Spleen (tissue), 7 donors: ENCODE measurements around the gene BAG1.

Experiments used
- POLR2A ChIP-seq, 3 donors: fragments of 450-650 bp; IDR thresholded peaks; one replicate each; pipeline ENCODE4 v1.5.1; 2017; ENCODE audit warnings: antibody characterized with exemption in 3 of 3, mild to moderate bottlenecking in 1 of 3
- POLR2AphosphoS5 ChIP-seq, 3 donors: sonication (generic); formaldehyde crosslinking; IDR thresholded peaks; one replicate each; pipeline ENCODE4 v1.5.1; 2017; ENCODE audit warnings: antibody characterized with exemption in 3 of 3
- TF ChIP-seq, protein P1 (sequence below), 11 experiments: fragments of 200-600 bp in 7 of 11; fragments of 450-650 bp in 4 of 11; sonication (generic) in 4 of 11; IDR thresholded peaks in 8 of 11; conservative IDR thresholded peaks in 3 of 11; 1 replicate in 7 of 11; 2 replicates in 4 of 11; pipeline versions ENCODE4 v1.4.0 to v1.8.0; 2016 to 2021; ENCODE audit warnings: antibody characterized with exemption in 11 of 11, inconsistent platforms in 4 of 11, mild to moderate bottlenecking in 1 of 11
- donor health status: DM: no; HTN: no; CAD: no; lungs with moderate emphysema.
- donor health status: DM: no; HTN: no; CAD: no.
- donor health status: DM: no; HTN: no; CAD: no.

DNA sequence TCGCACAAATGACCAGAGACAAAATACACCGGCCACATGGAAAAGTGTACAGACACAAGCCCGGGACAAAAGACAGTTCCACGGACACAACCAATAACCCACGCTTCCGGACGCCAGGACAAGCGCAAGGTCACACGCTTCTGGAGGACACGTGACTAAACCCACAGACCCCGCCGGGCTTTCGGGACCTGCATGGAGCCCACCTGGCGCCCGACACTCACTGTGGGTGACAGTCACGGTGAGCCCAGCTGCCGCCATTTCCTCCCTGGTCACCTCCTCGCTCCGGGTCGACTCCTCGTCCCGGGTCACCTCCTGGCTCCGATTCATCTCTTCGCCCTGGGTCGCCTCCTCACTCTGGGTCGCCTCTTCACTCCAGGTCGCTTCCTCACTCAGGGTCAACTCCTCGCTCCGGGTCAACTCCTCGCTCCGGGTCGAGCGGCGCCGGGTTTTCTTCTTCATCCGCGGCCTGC lies 470 bp downstream of the BAG1 start:
- TF ChIP-seq, protein P1, sequence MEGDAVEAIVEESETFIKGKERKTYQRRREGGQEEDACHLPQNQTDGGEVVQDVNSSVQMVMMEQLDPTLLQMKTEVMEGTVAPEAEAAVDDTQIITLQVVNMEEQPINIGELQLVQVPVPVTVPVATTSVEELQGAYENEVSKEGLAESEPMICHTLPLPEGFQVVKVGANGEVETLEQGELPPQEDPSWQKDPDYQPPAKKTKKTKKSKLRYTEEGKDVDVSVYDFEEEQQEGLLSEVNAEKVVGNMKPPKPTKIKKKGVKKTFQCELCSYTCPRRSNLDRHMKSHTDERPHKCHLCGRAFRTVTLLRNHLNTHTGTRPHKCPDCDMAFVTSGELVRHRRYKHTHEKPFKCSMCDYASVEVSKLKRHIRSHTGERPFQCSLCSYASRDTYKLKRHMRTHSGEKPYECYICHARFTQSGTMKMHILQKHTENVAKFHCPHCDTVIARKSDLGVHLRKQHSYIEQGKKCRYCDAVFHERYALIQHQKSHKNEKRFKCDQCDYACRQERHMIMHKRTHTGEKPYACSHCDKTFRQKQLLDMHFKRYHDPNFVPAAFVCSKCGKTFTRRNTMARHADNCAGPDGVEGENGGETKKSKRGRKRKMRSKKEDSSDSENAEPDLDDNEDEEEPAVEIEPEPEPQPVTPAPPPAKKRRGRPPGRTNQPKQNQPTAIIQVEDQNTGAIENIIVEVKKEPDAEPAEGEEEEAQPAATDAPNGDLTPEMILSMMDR (IDR thresholded peaks at IDR 0.05 in 8 of 11, conservative IDR thresholded peaks at IDR 0.05 in 3 of 11): no peak
- no peak for TF ChIP-seq POLR2A (IDR thresholded peaks at IDR 0.05)
- TF ChIP-seq POLR2AphosphoS5 (IDR thresholded peaks at IDR 0.05): no peak
